Measurements from ENCODE around the gene EXOC6B.

The EXOC6B gene

GRCh38 chr2:72211777-72212485 is 613.9 kb downstream of the EXOC6B start:
- no peak for ATAC-seq
- TF ChIP-seq ARNTL (CRISPR knock-in tag; IDR thresholded peaks at IDR 0.05; ENCODE audit: borderline replicate concordance, low read depth), result no peak
- TF ChIP-seq, protein P1, sequence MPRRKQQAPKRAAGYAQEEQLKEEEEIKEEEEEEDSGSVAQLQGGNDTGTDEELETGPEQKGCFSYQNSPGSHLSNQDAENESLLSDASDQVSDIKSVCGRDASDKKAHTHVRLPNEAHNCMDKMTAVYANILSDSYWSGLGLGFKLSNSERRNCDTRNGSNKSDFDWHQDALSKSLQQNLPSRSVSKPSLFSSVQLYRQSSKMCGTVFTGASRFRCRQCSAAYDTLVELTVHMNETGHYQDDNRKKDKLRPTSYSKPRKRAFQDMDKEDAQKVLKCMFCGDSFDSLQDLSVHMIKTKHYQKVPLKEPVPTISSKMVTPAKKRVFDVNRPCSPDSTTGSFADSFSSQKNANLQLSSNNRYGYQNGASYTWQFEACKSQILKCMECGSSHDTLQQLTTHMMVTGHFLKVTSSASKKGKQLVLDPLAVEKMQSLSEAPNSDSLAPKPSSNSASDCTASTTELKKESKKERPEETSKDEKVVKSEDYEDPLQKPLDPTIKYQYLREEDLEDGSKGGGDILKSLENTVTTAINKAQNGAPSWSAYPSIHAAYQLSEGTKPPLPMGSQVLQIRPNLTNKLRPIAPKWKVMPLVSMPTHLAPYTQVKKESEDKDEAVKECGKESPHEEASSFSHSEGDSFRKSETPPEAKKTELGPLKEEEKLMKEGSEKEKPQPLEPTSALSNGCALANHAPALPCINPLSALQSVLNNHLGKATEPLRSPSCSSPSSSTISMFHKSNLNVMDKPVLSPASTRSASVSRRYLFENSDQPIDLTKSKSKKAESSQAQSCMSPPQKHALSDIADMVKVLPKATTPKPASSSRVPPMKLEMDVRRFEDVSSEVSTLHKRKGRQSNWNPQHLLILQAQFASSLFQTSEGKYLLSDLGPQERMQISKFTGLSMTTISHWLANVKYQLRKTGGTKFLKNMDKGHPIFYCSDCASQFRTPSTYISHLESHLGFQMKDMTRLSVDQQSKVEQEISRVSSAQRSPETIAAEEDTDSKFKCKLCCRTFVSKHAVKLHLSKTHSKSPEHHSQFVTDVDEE (CRISPR knock-in tag; IDR thresholded peaks at IDR 0.05), result no peak
- TF ChIP-seq CREB5 (CRISPR knock-in tag; IDR thresholded peaks at IDR 0.05; ENCODE audit: low read depth), result no peak
- TF ChIP-seq TCF4 (CRISPR knock-in tag; IDR thresholded peaks at IDR 0.05; ENCODE audit: borderline replicate concordance), result no peak
- no peak for TF ChIP-seq BACH2 (CRISPR knock-in tag; IDR thresholded peaks at IDR 0.05; ENCODE audit: borderline replicate concordance)
- no peak for TF ChIP-seq TOX (CRISPR knock-in tag; IDR thresholded peaks at IDR 0.05; ENCODE audit: borderline replicate concordance)
- TF ChIP-seq ZC3H10 (CRISPR knock-in tag; IDR thresholded peaks at IDR 0.05), result no peak
- no peak for TF ChIP-seq PATZ1 (CRISPR knock-in tag; IDR thresholded peaks at IDR 0.05; ENCODE audit: borderline replicate concordance)
- TF ChIP-seq CSDC2 (CRISPR knock-in tag; IDR thresholded peaks at IDR 0.05), result no peak
- no peak for TF ChIP-seq ZNF565 (CRISPR knock-in tag; conservative IDR thresholded peaks at IDR 0.05; ENCODE audit: low read depth)
- no peak for TF ChIP-seq PPARA (CRISPR knock-in tag; IDR thresholded peaks at IDR 0.05; ENCODE audit: borderline replicate concordance)
- no peak for TF ChIP-seq OSR1 (CRISPR knock-in tag; IDR thresholded peaks at IDR 0.05)
- no peak for TF ChIP-seq ZFP30 (CRISPR knock-in tag; IDR thresholded peaks at IDR 0.05)
- TF ChIP-seq ZFP3 (CRISPR knock-in tag; IDR thresholded peaks at IDR 0.05), result no peak
- TF ChIP-seq, protein P2, sequence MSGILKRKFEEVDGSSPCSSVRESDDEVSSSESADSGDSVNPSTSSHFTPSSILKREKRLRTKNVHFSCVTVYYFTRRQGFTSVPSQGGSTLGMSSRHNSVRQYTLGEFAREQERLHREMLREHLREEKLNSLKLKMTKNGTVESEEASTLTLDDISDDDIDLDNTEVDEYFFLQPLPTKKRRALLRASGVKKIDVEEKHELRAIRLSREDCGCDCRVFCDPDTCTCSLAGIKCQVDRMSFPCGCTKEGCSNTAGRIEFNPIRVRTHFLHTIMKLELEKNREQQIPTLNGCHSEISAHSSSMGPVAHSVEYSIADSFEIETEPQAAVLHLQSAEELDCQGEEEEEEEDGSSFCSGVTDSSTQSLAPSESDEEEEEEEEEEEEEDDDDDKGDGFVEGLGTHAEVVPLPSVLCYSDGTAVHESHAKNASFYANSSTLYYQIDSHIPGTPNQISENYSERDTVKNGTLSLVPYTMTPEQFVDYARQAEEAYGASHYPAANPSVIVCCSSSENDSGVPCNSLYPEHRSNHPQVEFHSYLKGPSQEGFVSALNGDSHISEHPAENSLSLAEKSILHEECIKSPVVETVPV (CRISPR knock-in tag; IDR thresholded peaks at IDR 0.05), result no peak
- no peak for TF ChIP-seq SNAI2 (CRISPR knock-in tag; IDR thresholded peaks at IDR 0.05)
- no peak for TF ChIP-seq ISL1 (CRISPR knock-in tag; IDR thresholded peaks at IDR 0.05)
- TF ChIP-seq GLIS3 (CRISPR knock-in tag; IDR thresholded peaks at IDR 0.05), result no peak
- no peak for TF ChIP-seq RARB (CRISPR knock-in tag; IDR thresholded peaks at IDR 0.05)
- TF ChIP-seq ZNF8 (CRISPR knock-in tag; IDR thresholded peaks at IDR 0.05), result no peak

DNA sequence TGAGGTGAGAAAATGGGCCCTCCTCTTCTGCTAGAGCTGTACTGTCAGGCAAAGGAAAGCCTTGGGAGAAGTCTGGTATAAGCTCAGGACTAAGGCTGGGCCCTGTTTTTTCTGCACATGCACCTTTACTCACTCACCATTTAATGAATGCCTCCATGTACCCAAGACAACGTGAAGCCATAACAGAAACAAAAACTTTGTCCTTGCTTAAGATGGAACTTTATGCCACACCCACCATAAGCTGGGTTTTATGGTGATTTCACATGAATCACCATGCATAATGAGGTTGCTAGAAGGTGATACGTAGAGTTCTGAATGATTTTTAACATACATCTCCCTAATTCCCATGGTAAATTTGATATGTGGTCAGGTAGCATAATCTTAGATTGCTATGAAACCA is 614.5 kb downstream of the EXOC6B start:
- TF ChIP-seq TCF4 (CRISPR knock-in tag; IDR thresholded peaks at IDR 0.05; ENCODE audit: borderline replicate concordance) (no peak), CREB5 (CRISPR knock-in tag; IDR thresholded peaks at IDR 0.05; ENCODE audit: low read depth) (no peak), ISL1 (CRISPR knock-in tag; IDR thresholded peaks at IDR 0.05) (no peak), ZC3H10 (CRISPR knock-in tag; IDR thresholded peaks at IDR 0.05) (no peak), PPARA (CRISPR knock-in tag; IDR thresholded peaks at IDR 0.05; ENCODE audit: borderline replicate concordance) (no peak), ZNF70 (CRISPR knock-in tag; IDR thresholded peaks at IDR 0.05) (no peak), SNAI2 (CRISPR knock-in tag; IDR thresholded peaks at IDR 0.05) (no peak), ZFP30 (CRISPR knock-in tag; IDR thresholded peaks at IDR 0.05) (no peak), ARNTL (CRISPR knock-in tag; IDR thresholded peaks at IDR 0.05; ENCODE audit: borderline replicate concordance, low read depth) (no peak), ZNF8 (CRISPR knock-in tag; IDR thresholded peaks at IDR 0.05) (no peak), OSR1 (CRISPR knock-in tag; IDR thresholded peaks at IDR 0.05) (no peak), BACH2 (CRISPR knock-in tag; IDR thresholded peaks at IDR 0.05; ENCODE audit: borderline replicate concordance) (no peak), ZNF565 (CRISPR knock-in tag; conservative IDR thresholded peaks at IDR 0.05; ENCODE audit: low read depth) (no peak)
- TF ChIP-seq, protein P1 (CRISPR knock-in tag; IDR thresholded peaks at IDR 0.05), result no peak
- no peak for ATAC-seq

Measured in SK-N-SH treated with all-trans-retinoic acid at 6 μM for 48 hours (cell line).